ENCODE measurements around the gene DNAAF8. TPM values are rescaled to one million over a fixed set of nuclear protein-coding genes. Genes with fewer than 3 reads are reported as not detected.
"Not testable (repeated sequence)": the region's sequence is repeated elsewhere in the genome, so short reads cannot be mapped to it uniquely, and the experiment has no call there.

Gene DNAAF8
- total RNA-seq, 2 donors from 2014 or later: not detected

GRCh38 chr16:4780235-4780634 lies 45.9 kb downstream of the DNAAF8 start:
- Histone ChIP-seq H3K27ac (no peak overlapping the region), H3K9me3 (no peaks in the 10 kb centered on the region), H3K4me1 (ENCODE audit: control insufficient read depth in 1 of 2, low read depth in 2 of 2) (no peaks in the 10 kb centered on the region), H3K27me3 (replicated peaks; ENCODE audit: insufficient read depth) (no peaks in the 10 kb centered on the region), H3K36me3 (no peaks in the 10 kb centered on the region), H3K4me3 (no peak overlapping the region)
- ATAC-seq (ENCODE audit: insufficient number of reproducible peaks, low FRiP score, low read depth): no peak
- DNase-seq (ENCODE audit: low spot score): no peak
- no peak for TF ChIP-seq CTCF (IDR thresholded peaks at IDR 0.05)

GRCh38 chr16:4783251-4783950 lies 49.1 kb downstream of the DNAAF8 start:
- no peak for TF ChIP-seq CTCF (IDR thresholded peaks at IDR 0.05)
- ATAC-seq (ENCODE audit: insufficient number of reproducible peaks, low FRiP score, low read depth): no peak

GRCh38 chr16:4783951-4784336 lies 49.6 kb downstream of the DNAAF8 start:
- H3K27me3 ChIP-seq (replicated peaks; ENCODE audit: insufficient read depth): no peaks in the 10 kb centered on the region
- H3K36me3 ChIP-seq: no peaks in the 10 kb centered on the region
- ATAC-seq (ENCODE audit: insufficient number of reproducible peaks, low FRiP score, low read depth) (no peak), DNase-seq (ENCODE audit: low spot score) (no peak)
- no peaks in the 10 kb centered on the region for H3K4me1 ChIP-seq (ENCODE audit: control insufficient read depth in 1 of 2, low read depth in 2 of 2)
- no peak overlapping the region for H3K27ac ChIP-seq
- TF ChIP-seq CTCF (IDR thresholded peaks at IDR 0.05): no peak
- H3K9me3 ChIP-seq: no peaks in the 10 kb centered on the region
- H3K4me3 ChIP-seq: no peak overlapping the region

More at GRCh38 chr16:4783251-4783950, 49.1 kb downstream of the DNAAF8 start:
- Histone ChIP-seq H3K9me3 (no peaks in the 10 kb centered on the region), H3K36me3 (no peaks in the 10 kb centered on the region), H3K27ac (no peak overlapping the region), H3K4me1 (ENCODE audit: control insufficient read depth in 1 of 2, low read depth in 2 of 2) (no peaks in the 10 kb centered on the region), H3K4me3 (no peak overlapping the region), H3K27me3 (replicated peaks; ENCODE audit: insufficient read depth) (no peaks in the 10 kb centered on the region)
- no peak for DNase-seq (ENCODE audit: low spot score)

GRCh38 chr16:4784444-4784987 lies 50.2 kb downstream of the DNAAF8 start:
- not testable (repeated sequence) for H3K9me3 ChIP-seq; H3K4me1 ChIP-seq (ENCODE audit: control insufficient read depth in 1 of 2, low read depth in 2 of 2); H3K27ac ChIP-seq; H3K36me3 ChIP-seq; ATAC-seq (ENCODE audit: insufficient number of reproducible peaks, low FRiP score, low read depth); H3K27me3 ChIP-seq (replicated peaks; ENCODE audit: insufficient read depth); DNase-seq (ENCODE audit: low spot score); H3K4me3 ChIP-seq

- DNase-seq (ENCODE audit: low spot score) (no peak), ATAC-seq (ENCODE audit: insufficient number of reproducible peaks, low FRiP score, low read depth) (no peak)
- H3K4me3 ChIP-seq: no peak overlapping the region
- TF ChIP-seq CTCF (IDR thresholded peaks at IDR 0.05): no peak
- H3K36me3 ChIP-seq: no peaks in the 10 kb centered on the region
- H3K4me1 ChIP-seq (ENCODE audit: control insufficient read depth in 1 of 2, low read depth in 2 of 2): no peaks in the 10 kb centered on the region
- no peaks in the 10 kb centered on the region for H3K27me3 ChIP-seq (replicated peaks; ENCODE audit: insufficient read depth)
- H3K9me3 ChIP-seq: no peaks in the 10 kb centered on the region
- no peak overlapping the region for H3K27ac ChIP-seq
Measured at GRCh38 chr16:4785758-4786433, 51.6 kb downstream of the DNAAF8 start.
